Neuronal stem cell (in vitro differentiated cells): Measurements from ENCODE around the gene TBC1D20.
A peak's percentile ranks its signal among the peaks of the same experiment; 100 is the strongest.

Experiments
- DNase-seq: peaks from one replicate; pipeline ENCODE4 v3.0.0-alpha.2; 2013; ENCODE audit warnings: low spot score
- H2AFZ ChIP-seq: one replicate; pipeline ENCODE4 v1.6.1; 2013; ENCODE audit warnings: mild to moderate bottlenecking, low read length, inconsistent platforms
- H2AK5ac ChIP-seq: 2 replicates; pipeline ENCODE4 v1.6.1; 2013; ENCODE audit warnings: low read depth, mild to moderate bottlenecking, inconsistent platforms, low read length, moderate library complexity, mixed read lengths
- H2BK120ac ChIP-seq: 2 replicates; pipeline ENCODE4 v1.6.1; 2013; ENCODE audit warnings: low read depth, mild to moderate bottlenecking, inconsistent platforms, low read length, moderate library complexity, mixed read lengths
- H2BK12ac ChIP-seq: one replicate; pipeline ENCODE4 v1.6.1; 2013; ENCODE audit warnings: low read length, inconsistent platforms
- H2BK15ac ChIP-seq: 2 replicates; pipeline ENCODE4 v1.6.1; 2013; ENCODE audit warnings: mild to moderate bottlenecking, low read length, inconsistent platforms, mixed read lengths
- H2BK5ac ChIP-seq: one replicate; pipeline ENCODE4 v1.6.1; 2013; ENCODE audit warnings: inconsistent platforms, mild to moderate bottlenecking, low read length, moderate library complexity
- H3K14ac ChIP-seq: one replicate; pipeline ENCODE4 v1.6.1; 2013; ENCODE audit warnings: low read length, inconsistent platforms
- H3K18ac ChIP-seq: 2 replicates; pipeline ENCODE4 v1.6.1; 2013; ENCODE audit warnings: low read length, inconsistent platforms
- H3K23ac ChIP-seq: 2 replicates; pipeline ENCODE4 v1.6.1; 2013; ENCODE audit warnings: low read depth, mild to moderate bottlenecking, mixed read lengths, low read length, inconsistent platforms; ENCODE audit not compliant: poor library complexity
- H3K27ac ChIP-seq: replicated peaks from 3 replicates; pipeline ENCODE4 v1.5.1; 2013; ENCODE audit warnings: low read length, inconsistent platforms
- H3K27me3 ChIP-seq, 3 experiments: 2 replicates each; pipeline ENCODE4 v1.6.1; 2013; ENCODE audit warnings: low read length in 3 of 3, mild to moderate bottlenecking in 2 of 3, inconsistent platforms in 1 of 3, low read depth in 1 of 3, mixed read lengths in 1 of 3, moderate library complexity in 1 of 3; ENCODE audit not compliant: control insufficient read depth in 3 of 3, insufficient read depth in 3 of 3
- H3K36me3 ChIP-seq, 2 donors: replicated peaks in 1 of 2; 2 replicates each; pipeline ENCODE4 v1.6.1; 2013; ENCODE audit warnings: low read length in 2 of 2; ENCODE audit not compliant: control insufficient read depth in 2 of 2, insufficient read depth in 2 of 2
- H3K4ac ChIP-seq: 2 replicates; pipeline ENCODE4 v1.6.1; 2013; ENCODE audit warnings: inconsistent platforms, mild to moderate bottlenecking, low read length, moderate library complexity
- H3K4me1 ChIP-seq, 2 donors: 1 replicate in 1 of 2; 2 replicates in 1 of 2; pipeline ENCODE4 v1.6.1; 2013; ENCODE audit warnings: low read length in 2 of 2, low read depth in 1 of 2; ENCODE audit not compliant: control insufficient read depth in 2 of 2, insufficient read depth in 1 of 2
- H3K4me2 ChIP-seq: one replicate; pipeline ENCODE4 v1.6.1; 2013; ENCODE audit warnings: mild to moderate bottlenecking, low read length, inconsistent platforms; ENCODE audit not compliant: insufficient read depth, poor library complexity, severe bottlenecking
- H3K4me3 ChIP-seq, 2 donors: 2 replicates each; pipeline ENCODE4 v1.5.1; 2013; ENCODE audit warnings: low read length in 2 of 2, mild to moderate bottlenecking in 2 of 2, inconsistent platforms in 1 of 2, moderate library complexity in 1 of 2
- H3K79me1 ChIP-seq: one replicate; pipeline ENCODE4 v1.6.1; 2013; ENCODE audit warnings: low read depth, mild to moderate bottlenecking, inconsistent platforms, low read length, moderate library complexity
- H3K9ac ChIP-seq: one replicate; pipeline ENCODE4 v1.6.1; 2013; ENCODE audit warnings: mild to moderate bottlenecking, low read depth, low read length, inconsistent platforms; ENCODE audit not compliant: poor library complexity
- H3K9me3 ChIP-seq, 2 donors: replicated peaks in 1 of 2; 2 replicates each; pipeline versions ENCODE3 to v1.6.1; 2013; ENCODE audit warnings: low read length in 2 of 2, mild to moderate bottlenecking in 2 of 2, inconsistent platforms in 1 of 2, low read depth in 1 of 2, mixed read lengths in 1 of 2, moderate library complexity in 1 of 2; ENCODE audit not compliant: control insufficient read depth in 2 of 2, insufficient read depth in 1 of 2
- H4K8ac ChIP-seq: one replicate; pipeline ENCODE4 v1.6.1; 2013; ENCODE audit warnings: low read depth, mild to moderate bottlenecking, inconsistent platforms, low read length, moderate library complexity
- H4K91ac ChIP-seq: one replicate; pipeline ENCODE4 v1.6.1; 2013; ENCODE audit warnings: low read length, low read depth, mild to moderate bottlenecking, inconsistent platforms; ENCODE audit not compliant: poor library complexity
- WGBS, 2 donors: extraction: QIAGEN DNeasy Blood & Tissue Kit; methylation state at CpG; one replicate each; pipeline ENCODE4 v1.1.7; 2013; ENCODE audit warnings: missing lambda C conversion rate in 2 of 2, mixed read lengths in 1 of 2; ENCODE audit not compliant: insufficient read length in 2 of 2, insufficient replicate concordance in 1 of 2; ENCODE audit errors: extremely low coverage in 2 of 2; 5-methylcytosine and 5-hydroxymethylcytosine counted together

TBC1D20 gene

GRCh38 chr20:436476-436875 lies 25.9 kb downstream of the TBC1D20 start:
- H3K4ac ChIP-seq, result no peak overlapping the region
- no peak overlapping the region for H2BK120ac ChIP-seq
- H2BK12ac ChIP-seq, result no peak overlapping the region
- peaks cover 41 to 78% of the 10 kb centered on the region in 2 donors for H3K36me3 ChIP-seq
- H2AFZ ChIP-seq, result no peak overlapping the region
- no peak overlapping the region for H3K4me2 ChIP-seq
- no peaks in the 10 kb centered on the region for H3K27me3 ChIP-seq
- no peaks in the 10 kb centered on the region for H3K79me1 ChIP-seq
- no peak overlapping the region for H2AK5ac ChIP-seq
- H3K23ac ChIP-seq, result no peak overlapping the region
- H2BK5ac ChIP-seq, result no peak overlapping the region
- no peak overlapping the region for H2BK15ac ChIP-seq
- no peak overlapping the region for H3K9ac ChIP-seq
- no peak overlapping the region for H3K4me3 ChIP-seq
- WGBS, 2 donors, result no CpG with 5 or more reads among the region's 5 CpGs
- H4K8ac ChIP-seq, result no peak overlapping the region
- H3K18ac ChIP-seq, result no peak overlapping the region
- no peaks in the 10 kb centered on the region for H3K9me3 ChIP-seq
- no peak overlapping the region for H3K27ac ChIP-seq
- H3K14ac ChIP-seq, result no peak overlapping the region
- H4K91ac ChIP-seq, result no peak overlapping the region
- peaks cover 0 to 3% of the 10 kb centered on the region in 2 donors for H3K4me1 ChIP-seq
- DNase-seq, result no peak

- Histone ChIP-seq H3K36me3 (peaks cover 39 to 74% of the 10 kb centered on the region in 2 donors), H3K4me3 (no peak overlapping the region), H3K79me1 (no peaks in the 10 kb centered on the region), H2AFZ (no peak overlapping the region), H3K4me2 (no peak overlapping the region), H3K23ac (no peak overlapping the region), H4K91ac (no peak overlapping the region), H3K4ac (no peak overlapping the region), H2BK5ac (no peak overlapping the region), H2BK15ac (no peak overlapping the region), H3K27ac (no peak overlapping the region), H3K18ac (no peak overlapping the region), H3K9ac (no peak overlapping the region), H2BK12ac (no peak overlapping the region), H2AK5ac (no peak overlapping the region), H3K14ac (no peak overlapping the region), H4K8ac (no peak overlapping the region), H3K4me1 (peaks cover 0 to 3% of the 10 kb centered on the region in 2 donors), H3K9me3 (no peaks in the 10 kb centered on the region), H3K27me3 (no peaks in the 10 kb centered on the region), H2BK120ac (no peak overlapping the region)
- no peak for DNase-seq
- WGBS, 2 donors, result no CpG with 5 or more reads among the region's 7 CpGs
Measured at GRCh38 chr20:435558-435957, 26.8 kb downstream of the TBC1D20 start.

GRCh38 chr20:434661-435419 lies 27.5 kb downstream of the TBC1D20 start:
- Histone ChIP-seq H3K14ac (no peak overlapping the region), H3K9ac (no peak overlapping the region), H3K23ac (no peak overlapping the region), H3K4me2 (no peak overlapping the region), H3K27me3 (no peaks in the 10 kb centered on the region), H3K36me3 (peaks cover 36 to 74% of the 10 kb centered on the region in 2 donors), H2BK12ac (no peak overlapping the region), H3K18ac (peak overlapping the region; percentile 3), H3K79me1 (no peaks in the 10 kb centered on the region), H2AFZ (no peak overlapping the region), H2AK5ac (no peak overlapping the region), H3K4me1 (peaks cover 0 to 3% of the 10 kb centered on the region in 2 donors), H2BK120ac (no peak overlapping the region), H2BK5ac (no peak overlapping the region), H2BK15ac (no peak overlapping the region), H4K91ac (no peak overlapping the region), H3K4me3 (peak overlapping the region in 1 of 2 donors; percentile 36), H3K9me3 (no peaks in the 10 kb centered on the region), H4K8ac (no peak overlapping the region), H3K27ac (no peak overlapping the region), H3K4ac (no peak overlapping the region)
- WGBS, 2 donors, result no CpG with 5 or more reads among the region's 16 CpGs
- no peak for DNase-seq

- H3K18ac ChIP-seq, result no peak overlapping the region
- no peak overlapping the region for H3K4me3 ChIP-seq
- peaks cover 0 to 3% of the 10 kb centered on the region in 2 donors for H3K4me1 ChIP-seq
- no peak overlapping the region for H3K4ac ChIP-seq
- H3K79me1 ChIP-seq, result no peaks in the 10 kb centered on the region
- peaks cover 37 to 73% of the 10 kb centered on the region in 2 donors for H3K36me3 ChIP-seq
- no peak overlapping the region for H3K14ac ChIP-seq
- H2BK15ac ChIP-seq, result no peak overlapping the region
- H2BK12ac ChIP-seq, result no peak overlapping the region
- H3K27ac ChIP-seq, result no peak overlapping the region
- no peak overlapping the region for H2AFZ ChIP-seq
- no peak for DNase-seq
- H3K4me2 ChIP-seq, result no peak overlapping the region
- H2BK120ac ChIP-seq, result no peak overlapping the region
- no peak overlapping the region for H3K23ac ChIP-seq
- no CpG with 5 or more reads among the region's 11 CpGs for WGBS, 2 donors
- no peak overlapping the region for H2AK5ac ChIP-seq
- H3K27me3 ChIP-seq, result no peaks in the 10 kb centered on the region
- no peaks in the 10 kb centered on the region for H3K9me3 ChIP-seq
- no peak overlapping the region for H2BK5ac ChIP-seq
- H4K8ac ChIP-seq, result no peak overlapping the region
- no peak overlapping the region for H3K9ac ChIP-seq
- H4K91ac ChIP-seq, result no peak overlapping the region
Measured at GRCh38 chr20:434221-434620, 28.1 kb downstream of the TBC1D20 start.
